Measurements from ENCODE around the gene CDC42BPB. TPM values are rescaled to one million over a fixed set of nuclear protein-coding genes. Genes with fewer than 3 reads are reported as not detected.

CDC42BPB gene
- polyA plus RNA-seq, 1 of the 3 experiments (the other 2 are of a cell fraction), result 61.6 TPM

DNA sequence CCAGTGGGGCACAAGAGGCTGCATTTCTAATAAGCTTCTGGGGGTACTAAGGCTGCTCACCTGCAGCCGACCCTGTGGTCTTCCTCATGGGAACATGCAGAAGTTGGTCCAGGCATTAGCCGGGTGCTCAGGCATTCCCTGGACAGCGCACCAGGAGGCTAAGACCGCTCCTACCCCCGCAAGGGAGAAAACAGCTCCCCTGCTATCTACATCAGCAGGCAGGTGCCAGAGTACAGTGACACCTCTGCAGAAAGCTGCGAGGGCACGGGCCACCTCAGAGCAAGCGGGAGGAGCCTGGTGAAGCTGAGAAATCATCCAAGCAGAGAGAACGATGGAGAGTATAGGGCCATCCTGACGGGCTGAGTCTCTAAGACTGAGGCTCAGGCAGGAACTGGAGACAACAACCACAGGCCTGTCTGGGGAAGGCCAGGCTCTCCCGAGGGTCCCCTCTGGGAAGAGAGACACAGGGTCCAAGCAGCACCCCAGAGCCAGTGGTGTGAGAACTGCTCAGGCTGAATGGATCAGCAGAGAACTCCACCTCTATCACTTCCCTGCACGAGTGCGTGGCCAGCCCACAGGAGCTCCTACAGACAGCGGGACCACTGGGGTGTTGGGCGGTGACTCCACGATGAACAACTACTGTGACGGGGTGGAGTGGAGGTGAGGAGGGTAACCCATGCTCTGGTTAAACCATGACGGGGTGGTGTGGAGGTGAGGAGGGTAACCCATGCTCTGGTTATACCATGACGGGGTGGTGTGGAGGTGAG, 72.8 kb downstream of the CDC42BPB start (continued):
- no peak for TF ChIP-seq EZH2phosphoT487 (IDR thresholded peaks at IDR 0.05; ENCODE audit: borderline replicate concordance, low read depth)

DNA sequence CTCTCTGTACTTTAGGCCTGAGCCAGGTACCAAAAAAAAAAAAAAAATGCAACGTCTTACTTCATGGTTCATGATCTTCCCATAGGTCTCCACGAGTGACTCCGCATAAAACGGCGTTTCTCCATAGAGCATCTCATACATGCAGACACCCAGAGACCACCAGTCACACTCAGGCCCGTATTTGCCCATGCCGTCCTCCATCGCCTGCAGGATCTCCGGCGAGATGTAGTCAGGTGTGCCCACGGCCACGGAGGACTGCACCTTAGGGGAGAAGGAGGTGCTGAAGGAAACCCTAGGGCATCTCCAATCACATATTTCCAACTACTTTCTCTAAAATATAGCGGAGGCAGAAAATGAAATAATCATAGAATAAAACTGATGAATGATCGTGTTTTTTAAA, 73.9 kb downstream of the CDC42BPB start:
- no peak for DNase-seq
- Histone ChIP-seq H2AFZ (ENCODE audit: low read depth) (no peak overlapping the region), H3K4me1 (ENCODE audit: control insufficient read depth in 1 of 2, insufficient read depth in 2 of 2, low read depth in 1 of 2, low read length in 1 of 2) (no peaks in the 10 kb centered on the region; a peak in 1 of 4 replicates), H3K27me3 (ENCODE audit: insufficient read depth) (no peaks in the 10 kb centered on the region), H3K27ac (ENCODE audit: low read depth in 2 of 2, low read length in 1 of 2) (no peak overlapping the region), H3F3A (replicated peaks; ENCODE audit: insufficient read depth) (no peaks in the 10 kb centered on the region), H3K9me2 (no peaks in the 10 kb centered on the region), H3K4me3 (ENCODE audit: low read depth in 2 of 2, low read length in 1 of 2) (no peak overlapping the region), H3K79me2 (ENCODE audit: insufficient read depth) (peaks cover 25% of the 10 kb centered on the region), H3K4me2 (no peak overlapping the region), H3K9ac (no peak overlapping the region), H4K20me1 (ENCODE audit: insufficient read depth) (peaks cover 4% of the 10 kb centered on the region; the same call in 1 of the 2 replicates), H3K36me3 (replicated peaks in 1 of 2; ENCODE audit: control insufficient read depth in 1 of 2, insufficient read depth in 2 of 2, low read length in 1 of 2) (peaks cover 42 to 60% of the 10 kb centered on the region in 2 experiments), H3K9me3 (peaks cover 8% of the 10 kb centered on the region; the same call in 1 of the 2 replicates)
- 97% methylated on average over 14 of the region's 14 CpGs for WGBS (ENCODE audit: low lambda C conversion rate)
- TF ChIP-seq CHD2 (IDR thresholded peaks at IDR 0.05; ENCODE audit: low read length, partially characterized antibody), result no peak
- TF ChIP-seq NFIC (IDR thresholded peaks at IDR 0.05; ENCODE audit: borderline replicate concordance), result no peak
- TF ChIP-seq, protein P1, sequence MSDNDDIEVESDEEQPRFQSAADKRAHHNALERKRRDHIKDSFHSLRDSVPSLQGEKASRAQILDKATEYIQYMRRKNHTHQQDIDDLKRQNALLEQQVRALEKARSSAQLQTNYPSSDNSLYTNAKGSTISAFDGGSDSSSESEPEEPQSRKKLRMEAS (IDR thresholded peaks at IDR 0.05; ENCODE audit: low read depth), result no peak
- TF ChIP-seq, protein P2, sequence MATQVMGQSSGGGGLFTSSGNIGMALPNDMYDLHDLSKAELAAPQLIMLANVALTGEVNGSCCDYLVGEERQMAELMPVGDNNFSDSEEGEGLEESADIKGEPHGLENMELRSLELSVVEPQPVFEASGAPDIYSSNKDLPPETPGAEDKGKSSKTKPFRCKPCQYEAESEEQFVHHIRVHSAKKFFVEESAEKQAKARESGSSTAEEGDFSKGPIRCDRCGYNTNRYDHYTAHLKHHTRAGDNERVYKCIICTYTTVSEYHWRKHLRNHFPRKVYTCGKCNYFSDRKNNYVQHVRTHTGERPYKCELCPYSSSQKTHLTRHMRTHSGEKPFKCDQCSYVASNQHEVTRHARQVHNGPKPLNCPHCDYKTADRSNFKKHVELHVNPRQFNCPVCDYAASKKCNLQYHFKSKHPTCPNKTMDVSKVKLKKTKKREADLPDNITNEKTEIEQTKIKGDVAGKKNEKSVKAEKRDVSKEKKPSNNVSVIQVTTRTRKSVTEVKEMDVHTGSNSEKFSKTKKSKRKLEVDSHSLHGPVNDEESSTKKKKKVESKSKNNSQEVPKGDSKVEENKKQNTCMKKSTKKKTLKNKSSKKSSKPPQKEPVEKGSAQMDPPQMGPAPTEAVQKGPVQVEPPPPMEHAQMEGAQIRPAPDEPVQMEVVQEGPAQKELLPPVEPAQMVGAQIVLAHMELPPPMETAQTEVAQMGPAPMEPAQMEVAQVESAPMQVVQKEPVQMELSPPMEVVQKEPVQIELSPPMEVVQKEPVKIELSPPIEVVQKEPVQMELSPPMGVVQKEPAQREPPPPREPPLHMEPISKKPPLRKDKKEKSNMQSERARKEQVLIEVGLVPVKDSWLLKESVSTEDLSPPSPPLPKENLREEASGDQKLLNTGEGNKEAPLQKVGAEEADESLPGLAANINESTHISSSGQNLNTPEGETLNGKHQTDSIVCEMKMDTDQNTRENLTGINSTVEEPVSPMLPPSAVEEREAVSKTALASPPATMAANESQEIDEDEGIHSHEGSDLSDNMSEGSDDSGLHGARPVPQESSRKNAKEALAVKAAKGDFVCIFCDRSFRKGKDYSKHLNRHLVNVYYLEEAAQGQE (IDR thresholded peaks at IDR 0.05; ENCODE audit: low read depth, low read length), result no peak
- no peak for TF ChIP-seq TCF12 (IDR thresholded peaks at IDR 0.05)
- no peak for TF ChIP-seq EZH2phosphoT487 (IDR thresholded peaks at IDR 0.05; ENCODE audit: borderline replicate concordance, low read depth)
- TF ChIP-seq, protein P3, sequence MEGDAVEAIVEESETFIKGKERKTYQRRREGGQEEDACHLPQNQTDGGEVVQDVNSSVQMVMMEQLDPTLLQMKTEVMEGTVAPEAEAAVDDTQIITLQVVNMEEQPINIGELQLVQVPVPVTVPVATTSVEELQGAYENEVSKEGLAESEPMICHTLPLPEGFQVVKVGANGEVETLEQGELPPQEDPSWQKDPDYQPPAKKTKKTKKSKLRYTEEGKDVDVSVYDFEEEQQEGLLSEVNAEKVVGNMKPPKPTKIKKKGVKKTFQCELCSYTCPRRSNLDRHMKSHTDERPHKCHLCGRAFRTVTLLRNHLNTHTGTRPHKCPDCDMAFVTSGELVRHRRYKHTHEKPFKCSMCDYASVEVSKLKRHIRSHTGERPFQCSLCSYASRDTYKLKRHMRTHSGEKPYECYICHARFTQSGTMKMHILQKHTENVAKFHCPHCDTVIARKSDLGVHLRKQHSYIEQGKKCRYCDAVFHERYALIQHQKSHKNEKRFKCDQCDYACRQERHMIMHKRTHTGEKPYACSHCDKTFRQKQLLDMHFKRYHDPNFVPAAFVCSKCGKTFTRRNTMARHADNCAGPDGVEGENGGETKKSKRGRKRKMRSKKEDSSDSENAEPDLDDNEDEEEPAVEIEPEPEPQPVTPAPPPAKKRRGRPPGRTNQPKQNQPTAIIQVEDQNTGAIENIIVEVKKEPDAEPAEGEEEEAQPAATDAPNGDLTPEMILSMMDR (IDR thresholded peaks at IDR 0.05), result no peak
- CTCF ChIA-PET, result no interaction called here
- POLR2A ChIA-PET, result no interaction called here
